Keratinocyte (primary cell): ENCODE data around the gene SLC12A6. TPM values are rescaled to one million over a fixed set of nuclear protein-coding genes. Genes with fewer than 3 reads are reported as not detected.

Source experiments
- DNase-seq: peaks from one replicate; pipeline ENCODE4 v3.0.0-alpha.2; 2011; ENCODE audit warnings: low read depth, missing footprints, low spot score
- FAIRE-seq: peaks from 2 replicates; lab custom pipeline; 2011; peaks lifted over from hg19 to GRCh38; lab: Jason Lieb, UNC
- H2AFZ ChIP-seq: 2 replicates; pipeline ENCODE4 v1.6.0; 2012; ENCODE audit warnings: low read length, control low read depth, inconsistent platforms; ENCODE audit not compliant: control insufficient read depth
- H3K27ac ChIP-seq: 2 replicates; pipeline ENCODE4 v1.5.1; 2011; ENCODE audit warnings: low read length; ENCODE audit not compliant: control insufficient read depth, insufficient read depth
- H3K27me3 ChIP-seq: 3 replicates; pipeline ENCODE4 v1.6.0; 2011; ENCODE audit warnings: low read length; ENCODE audit not compliant: control insufficient read depth, insufficient read depth; ENCODE audit errors: extremely low read depth
- H3K36me3 ChIP-seq, 2 experiments: 2 replicates in 1 of 2; 3 replicates in 1 of 2; pipeline ENCODE4 v1.5.1; 2011; ENCODE audit warnings: low read length in 2 of 2, mild to moderate bottlenecking in 1 of 2; ENCODE audit not compliant: control insufficient read depth in 2 of 2, insufficient read depth in 2 of 2; ENCODE audit errors: extremely low read depth in 1 of 2
- H3K4me1 ChIP-seq: 3 replicates; pipeline ENCODE4 v1.5.1; 2011; ENCODE audit warnings: low read length; ENCODE audit not compliant: control insufficient read depth, insufficient read depth; ENCODE audit errors: extremely low read depth
- H3K4me2 ChIP-seq: 3 replicates; pipeline ENCODE4 v1.6.0; 2011; ENCODE audit warnings: low read depth, low read length; ENCODE audit not compliant: control insufficient read depth, insufficient read depth; ENCODE audit errors: extremely low read depth
- H3K4me3 ChIP-seq, 3 experiments: fragments of 200-600 bp in 1 of 3; sonication (generic) in 1 of 3; 2 replicates in 2 of 3; 3 replicates in 1 of 3; pipeline ENCODE4 v1.5.1; 2011 to 2016; ENCODE audit warnings: low read length in 3 of 3, mild to moderate bottlenecking in 3 of 3, control low read depth in 2 of 3, inconsistent platforms in 1 of 3, low read depth in 1 of 3, mixed read lengths in 1 of 3, mixed run types in 1 of 3, moderate library complexity in 1 of 3; ENCODE audit not compliant: control insufficient read depth in 2 of 3, insufficient read depth in 2 of 3; ENCODE audit errors: extremely low read depth in 1 of 3
- H3K79me2 ChIP-seq: 2 replicates; pipeline ENCODE4 v1.6.0; 2012; ENCODE audit warnings: low read length; ENCODE audit not compliant: control insufficient read depth, insufficient read depth
- H3K9ac ChIP-seq: 3 replicates; pipeline ENCODE4 v1.6.0; 2011; ENCODE audit warnings: low read length; ENCODE audit not compliant: control insufficient read depth, insufficient read depth; ENCODE audit errors: extremely low read depth
- H3K9me1 ChIP-seq: 3 replicates; pipeline ENCODE4 v1.6.0; 2011; ENCODE audit warnings: low read length; ENCODE audit not compliant: control insufficient read depth, insufficient read depth; ENCODE audit errors: extremely low read depth
- H3K9me3 ChIP-seq: 2 replicates; pipeline ENCODE4 v1.5.1; 2012; ENCODE audit warnings: low read depth, low read length; ENCODE audit not compliant: control insufficient read depth
- H4K20me1 ChIP-seq: 3 replicates; pipeline ENCODE4 v1.6.0; 2011; ENCODE audit warnings: low read length; ENCODE audit not compliant: control insufficient read depth, insufficient read depth; ENCODE audit errors: extremely low read depth
- EZH2 ChIP-seq: IDR thresholded peaks from one replicate; pipeline ENCODE4 v1.6.1; 2012; ENCODE audit warnings: inconsistent platforms, mild to moderate bottlenecking, low read length, moderate library complexity
- dilution Hi-C: fragments of 300-500 bp; cut with MboI; formaldehyde crosslinking; loops from one replicate; pipeline ENCODE4 v1.7.0; 2020; ENCODE audit warnings: low sequenced_read_pairs; ENCODE audit not compliant: extremely low pct_ligation_motif_present
- polyA plus RNA-seq, 5 experiments: library from polyadenylated mRNA; depleted of rRNA in 3 of 5; stranded (reverse) in 3 of 5; stranded (forward) in 1 of 5; unstranded in 1 of 5; fragments of >200 nt; gene quantifications; 1 replicate in 1 of 5; 2 replicates in 3 of 5; 3 replicates in 1 of 5; pipeline versions ENCODE4 v1.2.1 to v1.2.3, GENCODE V29; 2011 to 2012; ENCODE audit warnings: missing spikeins in 2 of 5, low read depth in 1 of 5, low replicate concordance in 1 of 5
- TF ChIP-seq, protein P1 (sequence below), 3 experiments: IDR thresholded peaks in 1 of 3; conservative IDR thresholded peaks in 1 of 3; optimal IDR thresholded peaks in 1 of 3; 2 replicates in 2 of 3; 3 replicates in 1 of 3; pipeline versions ENCODE3 to v1.5.1; 2011; ENCODE audit warnings: low read length in 3 of 3, mild to moderate bottlenecking in 3 of 3, moderate library complexity in 2 of 3, control low read depth in 1 of 3, inconsistent platforms in 1 of 3; ENCODE audit not compliant: insufficient read depth in 2 of 3; ENCODE audit errors: extremely low read depth in 1 of 3

SLC12A6 gene
- polyA plus RNA-seq, 1 donor (not counting 4 experiments of a cell fraction or from before 2014, with no cell fraction given): 24.3 TPM

- peak overlapping the region in 2 of 3 experiments; percentile 80 to 90 for H3K4me3 ChIP-seq
- dilution Hi-C loops: no loop called here
- H3K9ac ChIP-seq: no peak overlapping the region
Measured at GRCh38 chr15:34365091-34365825, 27.7 kb upstream of the SLC12A6 start.

GRCh38 chr15:34364041-34364440, 26.5 kb upstream of the SLC12A6 start:
- Histone ChIP-seq H3K27me3 (no peaks in the 10 kb centered on the region), H4K20me1 (peaks cover 3% of the 10 kb centered on the region), H3K27ac (no peak overlapping the region), H3K36me3 (peaks cover 19 to 39% of the 10 kb centered on the region in 2 experiments), H3K4me1 (peaks cover 26% of the 10 kb centered on the region), H3K79me2 (peaks cover 24% of the 10 kb centered on the region), H3K9ac (no peak overlapping the region), H3K4me2 (no peak overlapping the region), H3K9me1 (peaks cover 6% of the 10 kb centered on the region), H3K9me3 (no peaks in the 10 kb centered on the region), H3K4me3 (no peak overlapping the region), H2AFZ (no peak overlapping the region)
- DNase-seq: no peak
- no peak for FAIRE-seq
- TF ChIP-seq, protein P1, sequence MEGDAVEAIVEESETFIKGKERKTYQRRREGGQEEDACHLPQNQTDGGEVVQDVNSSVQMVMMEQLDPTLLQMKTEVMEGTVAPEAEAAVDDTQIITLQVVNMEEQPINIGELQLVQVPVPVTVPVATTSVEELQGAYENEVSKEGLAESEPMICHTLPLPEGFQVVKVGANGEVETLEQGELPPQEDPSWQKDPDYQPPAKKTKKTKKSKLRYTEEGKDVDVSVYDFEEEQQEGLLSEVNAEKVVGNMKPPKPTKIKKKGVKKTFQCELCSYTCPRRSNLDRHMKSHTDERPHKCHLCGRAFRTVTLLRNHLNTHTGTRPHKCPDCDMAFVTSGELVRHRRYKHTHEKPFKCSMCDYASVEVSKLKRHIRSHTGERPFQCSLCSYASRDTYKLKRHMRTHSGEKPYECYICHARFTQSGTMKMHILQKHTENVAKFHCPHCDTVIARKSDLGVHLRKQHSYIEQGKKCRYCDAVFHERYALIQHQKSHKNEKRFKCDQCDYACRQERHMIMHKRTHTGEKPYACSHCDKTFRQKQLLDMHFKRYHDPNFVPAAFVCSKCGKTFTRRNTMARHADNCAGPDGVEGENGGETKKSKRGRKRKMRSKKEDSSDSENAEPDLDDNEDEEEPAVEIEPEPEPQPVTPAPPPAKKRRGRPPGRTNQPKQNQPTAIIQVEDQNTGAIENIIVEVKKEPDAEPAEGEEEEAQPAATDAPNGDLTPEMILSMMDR (optimal IDR thresholded peaks at IDR 0.05 in 1 of 3, IDR thresholded peaks at IDR 0.05 in 1 of 3, conservative IDR thresholded peaks at IDR 0.05 in 1 of 3; ENCODE audit: extremely low read depth in 1 of 3, insufficient read depth in 2 of 3, low read length in 3 of 3): no peak
- TF ChIP-seq EZH2: no peak
- dilution Hi-C loops: no loop called here

More at GRCh38 chr15:34365091-34365825, 27.7 kb upstream of the SLC12A6 start:
- H3K9me3 ChIP-seq: no peaks in the 10 kb centered on the region
- H3K4me1 ChIP-seq: peaks cover 24% of the 10 kb centered on the region
- peak overlapping the region; percentile 66 for H3K4me2 ChIP-seq
- TF ChIP-seq, protein P1 (optimal IDR thresholded peaks at IDR 0.05 in 1 of 3, IDR thresholded peaks at IDR 0.05 in 1 of 3, conservative IDR thresholded peaks at IDR 0.05 in 1 of 3; ENCODE audit: extremely low read depth in 1 of 3, insufficient read depth in 2 of 3, low read length in 3 of 3): no peak
- TF ChIP-seq EZH2: no peak
- peaks cover 3% of the 10 kb centered on the region for H4K20me1 ChIP-seq
- H2AFZ ChIP-seq: no peak overlapping the region
- H3K9me1 ChIP-seq: peaks cover 6% of the 10 kb centered on the region
- H3K79me2 ChIP-seq: peaks cover 24% of the 10 kb centered on the region
- H3K27me3 ChIP-seq: no peaks in the 10 kb centered on the region
- H3K27ac ChIP-seq: no peak overlapping the region
- no peak for FAIRE-seq
- DNase-seq: no peak
- peaks cover 12 to 38% of the 10 kb centered on the region in 2 experiments for H3K36me3 ChIP-seq
